Breast epithelium (tissue), 3 donors: ENCODE data around the gene FCN2.

Source experiments
- POLR2A ChIP-seq: fragments of 450-650 bp; IDR thresholded peaks from one replicate; pipeline ENCODE4 v1.6.1; 2016; ENCODE audit warnings: antibody characterized with exemption, mild to moderate bottlenecking, moderate library complexity
- POLR2AphosphoS5 ChIP-seq, 3 donors: sonication (generic); formaldehyde crosslinking; IDR thresholded peaks; one replicate each; pipeline ENCODE4 v1.6.1; 2017; ENCODE audit warnings: antibody characterized with exemption in 3 of 3
- TF ChIP-seq, protein P1 (sequence below), 3 donors: fragments of 450-650 bp; IDR thresholded peaks; one replicate each; pipeline ENCODE4 v1.5.1; 2016 to 2017; ENCODE audit warnings: antibody characterized with exemption in 3 of 3, mild to moderate bottlenecking in 3 of 3, moderate library complexity in 3 of 3

DNA sequence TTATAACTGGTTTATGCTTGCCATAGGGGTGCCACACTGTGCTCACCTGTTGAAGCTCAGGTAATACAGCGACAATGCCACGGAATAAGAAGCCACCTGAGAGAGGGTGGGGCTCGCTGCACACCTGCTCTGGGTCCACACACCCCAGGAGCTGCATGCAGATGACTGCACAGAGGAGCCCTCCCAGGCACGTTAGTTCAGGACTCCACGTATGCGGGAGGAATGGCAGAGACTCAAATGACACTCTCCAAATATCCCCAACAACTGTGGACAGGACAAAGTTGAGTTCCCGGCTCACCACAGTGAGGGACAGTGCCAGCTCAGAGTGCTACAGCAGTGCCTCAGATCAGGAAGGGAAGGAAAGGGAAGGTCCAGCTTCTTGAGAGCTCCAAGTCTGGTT lies 42.9 kb downstream of the FCN2 start:
- TF ChIP-seq POLR2AphosphoS5 (IDR thresholded peaks at IDR 0.05) (no peak), POLR2A (no peak)
- TF ChIP-seq, protein P1, sequence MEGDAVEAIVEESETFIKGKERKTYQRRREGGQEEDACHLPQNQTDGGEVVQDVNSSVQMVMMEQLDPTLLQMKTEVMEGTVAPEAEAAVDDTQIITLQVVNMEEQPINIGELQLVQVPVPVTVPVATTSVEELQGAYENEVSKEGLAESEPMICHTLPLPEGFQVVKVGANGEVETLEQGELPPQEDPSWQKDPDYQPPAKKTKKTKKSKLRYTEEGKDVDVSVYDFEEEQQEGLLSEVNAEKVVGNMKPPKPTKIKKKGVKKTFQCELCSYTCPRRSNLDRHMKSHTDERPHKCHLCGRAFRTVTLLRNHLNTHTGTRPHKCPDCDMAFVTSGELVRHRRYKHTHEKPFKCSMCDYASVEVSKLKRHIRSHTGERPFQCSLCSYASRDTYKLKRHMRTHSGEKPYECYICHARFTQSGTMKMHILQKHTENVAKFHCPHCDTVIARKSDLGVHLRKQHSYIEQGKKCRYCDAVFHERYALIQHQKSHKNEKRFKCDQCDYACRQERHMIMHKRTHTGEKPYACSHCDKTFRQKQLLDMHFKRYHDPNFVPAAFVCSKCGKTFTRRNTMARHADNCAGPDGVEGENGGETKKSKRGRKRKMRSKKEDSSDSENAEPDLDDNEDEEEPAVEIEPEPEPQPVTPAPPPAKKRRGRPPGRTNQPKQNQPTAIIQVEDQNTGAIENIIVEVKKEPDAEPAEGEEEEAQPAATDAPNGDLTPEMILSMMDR (IDR thresholded peaks at IDR 0.05), result no peak
